ENCODE measurements around the gene MDC1.
"Not testable (repeated sequence)": the region's sequence is repeated elsewhere in the genome, so short reads cannot be mapped to it uniquely, and the experiment has no call there.

The MDC1 gene

DNA sequence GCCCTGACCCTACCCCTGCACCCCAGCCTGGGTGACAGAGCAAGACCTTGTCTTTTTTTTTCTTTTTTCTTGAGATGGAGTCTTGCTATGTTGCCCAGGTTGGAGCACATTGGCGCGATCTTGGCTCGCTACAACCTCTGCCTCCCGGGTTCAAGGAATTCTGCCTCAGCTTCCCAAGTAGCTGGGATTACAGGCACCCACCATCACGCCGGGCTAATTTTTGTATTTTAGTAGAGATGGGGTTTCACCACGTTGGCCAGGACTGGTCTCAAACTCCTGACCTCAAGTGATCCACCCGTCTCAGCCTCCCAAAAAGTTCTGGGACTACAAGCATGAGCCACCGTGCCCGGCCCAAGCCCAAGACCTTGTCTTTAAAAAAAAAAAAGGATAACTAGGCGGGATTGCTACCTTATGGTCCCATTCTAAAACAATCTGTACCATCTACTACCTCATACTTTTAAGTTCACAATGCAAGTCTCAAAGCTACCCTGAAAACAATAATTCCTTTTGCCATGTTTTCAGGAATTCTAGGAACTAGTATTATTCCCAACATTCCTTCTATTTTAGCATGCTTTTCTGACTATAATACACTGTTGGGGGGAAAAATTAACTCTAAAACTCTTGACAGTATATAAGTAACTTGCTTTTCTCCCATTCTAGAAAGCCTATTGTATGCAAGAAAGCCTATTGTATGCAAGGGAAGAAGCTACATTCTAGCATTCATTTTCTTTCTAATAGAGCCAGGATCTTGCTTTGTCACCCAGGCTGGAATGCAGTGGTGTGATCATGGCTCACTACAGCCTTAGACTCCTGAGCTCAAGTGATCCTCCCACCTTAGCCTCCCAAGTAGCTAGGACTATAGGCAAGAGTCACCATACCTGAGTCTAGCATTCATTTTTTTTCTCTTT is 9.7 kb upstream of the MDC1 start:
- H3K4me1 ChIP-seq (ENCODE audit: control insufficient read depth, low read length), result peaks cover 49% of the 10 kb centered on the region
- peaks cover 36% of the 10 kb centered on the region for H3K79me2 ChIP-seq (ENCODE audit: control insufficient read depth, low read length)
- no peaks in the 10 kb centered on the region for H3K27me3 ChIP-seq (ENCODE audit: control insufficient read depth, low read length)
- H3K9me3 ChIP-seq (ENCODE audit: control insufficient read depth, insufficient read depth, low read length), result no peaks in the 10 kb centered on the region
- peaks cover 66% of the 10 kb centered on the region for H3F3A ChIP-seq (ENCODE audit: control insufficient read depth, insufficient read depth)
- TF ChIP-seq EZH2phosphoT487 (IDR thresholded peaks at IDR 0.05; ENCODE audit: borderline replicate concordance, low read length), result no peak
- no peak for TF ChIP-seq CTCF (IDR thresholded peaks at IDR 0.05; ENCODE audit: low read depth, low read length, poor library complexity, severe bottlenecking)
- H3K36me3 ChIP-seq (ENCODE audit: control insufficient read depth, low read length), result peaks cover 72% of the 10 kb centered on the region
- no peak overlapping the region for H3K4me3 ChIP-seq (ENCODE audit: low read length)
- H3K4me2 ChIP-seq (ENCODE audit: low read length), result no peak overlapping the region
- peaks cover 15% of the 10 kb centered on the region for H4K20me1 ChIP-seq (ENCODE audit: control insufficient read depth, insufficient read depth, low read depth, low read length)
- no peak overlapping the region for H3K27ac ChIP-seq (ENCODE audit: low read depth, low read length)
- no peaks in the 10 kb centered on the region for H3K9me2 ChIP-seq (replicated peaks; ENCODE audit: control insufficient read depth, low read length)

DNA sequence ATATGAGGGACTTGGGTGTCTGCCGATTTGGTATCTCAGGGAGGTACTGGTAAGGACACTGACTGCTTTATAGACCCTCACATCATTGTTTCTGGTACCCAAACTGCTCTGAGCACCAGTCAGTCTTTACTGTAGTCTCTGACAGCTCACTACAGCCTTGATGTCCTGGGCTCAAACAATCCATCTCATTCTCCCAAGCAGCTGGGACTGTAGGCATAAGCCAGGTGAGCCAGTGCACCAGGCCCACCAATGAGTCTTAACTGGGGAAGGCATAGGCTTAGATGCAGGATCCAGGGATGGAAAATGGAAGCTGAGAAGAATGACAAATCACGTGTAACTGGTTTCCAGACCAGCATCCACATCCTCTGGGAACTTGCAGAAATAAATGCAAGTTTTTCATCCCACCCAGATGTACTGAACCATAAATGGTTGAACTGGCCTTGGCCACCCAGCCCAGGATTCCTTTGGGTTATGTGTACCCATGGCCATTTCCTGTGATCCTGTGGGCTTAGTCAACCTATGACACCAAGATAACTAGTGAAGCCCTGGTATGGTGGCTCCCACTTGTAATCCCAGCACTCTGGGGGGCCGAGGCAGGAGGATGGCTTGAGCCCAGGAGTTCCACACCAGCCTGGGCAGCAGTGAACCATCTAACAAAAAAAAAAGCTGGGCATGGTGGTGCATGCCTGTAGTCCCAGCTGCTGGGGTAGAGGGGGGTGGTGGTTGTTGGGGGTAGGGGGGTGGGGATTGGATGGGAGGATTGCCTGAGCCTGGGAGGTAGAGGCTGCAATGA is 8.8 kb upstream of the MDC1 start:
- H3K4me1 ChIP-seq (ENCODE audit: control insufficient read depth, low read length), result peaks cover 41% of the 10 kb centered on the region
- no peaks in the 10 kb centered on the region for H3K27me3 ChIP-seq (ENCODE audit: control insufficient read depth, low read length)
- no peaks in the 10 kb centered on the region for H3K9me2 ChIP-seq (replicated peaks; ENCODE audit: control insufficient read depth, low read length)
- peaks cover 79% of the 10 kb centered on the region for H3K36me3 ChIP-seq (ENCODE audit: control insufficient read depth, low read length)
- peaks cover 70% of the 10 kb centered on the region for H3F3A ChIP-seq (ENCODE audit: control insufficient read depth, insufficient read depth)
- peak overlapping the region; percentile 11; the same call in 1 of the 2 replicates for H3K27ac ChIP-seq (ENCODE audit: low read depth, low read length)
- H3K79me2 ChIP-seq (ENCODE audit: control insufficient read depth, low read length), result peaks cover 43% of the 10 kb centered on the region
- no peak overlapping the region for H3K4me2 ChIP-seq (ENCODE audit: low read length)
- H3K9me3 ChIP-seq (ENCODE audit: control insufficient read depth, insufficient read depth, low read length), result no peaks in the 10 kb centered on the region
- peaks cover 18% of the 10 kb centered on the region for H4K20me1 ChIP-seq (ENCODE audit: control insufficient read depth, insufficient read depth, low read depth, low read length)
- TF ChIP-seq CTCF (IDR thresholded peaks at IDR 0.05; ENCODE audit: low read depth, low read length, poor library complexity, severe bottlenecking) (no peak), EZH2phosphoT487 (IDR thresholded peaks at IDR 0.05; ENCODE audit: borderline replicate concordance, low read length) (no peak)
- H3K4me3 ChIP-seq (ENCODE audit: low read length), result no peak overlapping the region

DNA sequence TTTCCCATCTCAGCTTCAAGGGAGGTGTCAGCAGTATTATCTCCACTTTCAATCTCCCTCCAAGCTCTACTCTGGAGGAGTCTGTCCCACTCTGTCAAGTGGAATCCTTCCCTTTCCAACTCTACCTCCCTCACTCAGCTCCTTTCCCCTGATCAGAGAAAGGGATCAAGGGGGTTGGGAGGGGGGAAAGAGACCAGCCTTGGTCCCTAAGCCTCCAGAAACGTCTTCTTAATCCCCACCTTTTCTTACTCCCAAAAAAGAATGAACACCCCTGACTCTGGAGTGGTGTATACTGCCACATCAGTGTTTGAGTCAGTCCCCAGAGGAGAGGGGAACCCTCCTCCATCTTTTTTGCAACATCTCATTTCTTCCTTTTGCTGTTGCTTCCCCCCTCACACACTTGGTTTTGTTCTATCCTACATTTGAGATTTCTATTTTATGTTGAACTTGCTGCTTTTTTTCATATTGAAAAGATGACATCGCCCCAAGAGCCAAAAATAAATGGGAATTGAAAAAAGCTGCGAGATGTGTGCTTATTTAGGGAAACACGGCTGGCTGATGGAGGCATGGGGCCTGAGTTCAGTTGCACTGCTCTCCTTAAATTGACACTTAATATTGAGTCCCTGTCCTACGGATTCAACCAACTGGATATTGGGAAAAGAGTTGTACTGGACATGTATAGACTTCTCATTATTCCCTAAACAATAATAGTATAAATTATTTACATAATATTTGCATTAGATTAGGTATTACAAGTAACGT is 8.0 kb upstream of the MDC1 start:
- no peaks in the 10 kb centered on the region for H3K9me2 ChIP-seq (replicated peaks; ENCODE audit: control insufficient read depth, low read length)
- peaks cover 33% of the 10 kb centered on the region for H3K4me1 ChIP-seq (ENCODE audit: control insufficient read depth, low read length)
- no peaks in the 10 kb centered on the region for H3K27me3 ChIP-seq (ENCODE audit: control insufficient read depth, low read length)

DNA sequence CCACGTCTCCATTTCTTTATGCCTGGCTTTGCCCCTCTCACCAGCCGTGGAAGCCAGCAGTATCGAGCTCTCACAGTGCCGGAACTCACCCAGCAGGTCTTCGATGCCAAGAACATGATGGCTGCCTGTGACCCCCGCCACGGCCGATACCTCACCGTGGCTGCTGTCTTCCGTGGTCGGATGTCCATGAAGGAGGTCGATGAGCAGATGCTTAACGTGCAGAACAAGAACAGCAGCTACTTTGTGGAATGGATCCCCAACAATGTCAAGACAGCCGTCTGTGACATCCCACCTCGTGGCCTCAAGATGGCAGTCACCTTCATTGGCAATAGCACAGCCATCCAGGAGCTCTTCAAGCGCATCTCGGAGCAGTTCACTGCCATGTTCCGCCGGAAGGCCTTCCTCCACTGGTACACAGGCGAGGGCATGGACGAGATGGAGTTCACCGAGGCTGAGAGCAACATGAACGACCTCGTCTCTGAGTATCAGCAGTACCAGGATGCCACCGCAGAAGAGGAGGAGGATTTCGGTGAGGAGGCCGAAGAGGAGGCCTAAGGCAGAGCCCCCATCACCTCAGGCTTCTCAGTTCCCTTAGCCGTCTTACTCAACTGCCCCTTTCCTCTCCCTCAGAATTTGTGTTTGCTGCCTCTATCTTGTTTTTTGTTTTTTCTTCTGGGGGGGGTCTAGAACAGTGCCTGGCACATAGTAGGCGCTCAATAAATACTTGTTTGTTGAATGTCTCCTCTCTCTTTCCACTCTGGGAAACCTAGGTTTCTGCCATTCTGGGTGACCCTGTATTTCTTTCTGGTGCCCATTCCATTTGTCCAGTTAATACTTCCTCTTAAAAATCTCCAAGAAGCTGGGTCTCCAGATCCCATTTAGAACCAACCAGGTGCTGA is 7.0 kb upstream of the MDC1 start:
- Histone ChIP-seq H3K36me3 (ENCODE audit: control insufficient read depth, low read length) (peaks cover 77% of the 10 kb centered on the region), H4K20me1 (ENCODE audit: control insufficient read depth, insufficient read depth, low read depth, low read length) (peaks cover 18% of the 10 kb centered on the region), H3K79me2 (ENCODE audit: control insufficient read depth, low read length) (peaks cover 59% of the 10 kb centered on the region), H3F3A (ENCODE audit: control insufficient read depth, insufficient read depth) (peaks cover 81% of the 10 kb centered on the region), H3K4me2 (ENCODE audit: low read length) (peak overlapping the region; percentile 94), H3K4me1 (ENCODE audit: control insufficient read depth, low read length) (peaks cover 38% of the 10 kb centered on the region)
- H3K27me3 ChIP-seq (ENCODE audit: control insufficient read depth, low read length); H3K9me2 ChIP-seq (replicated peaks; ENCODE audit: control insufficient read depth, low read length); H3K9me3 ChIP-seq (ENCODE audit: control insufficient read depth, insufficient read depth, low read length); H3K27ac ChIP-seq (ENCODE audit: low read depth, low read length); H3K4me3 ChIP-seq (ENCODE audit: low read length): not testable (repeated sequence)

More for the DNA sequence above, 8.0 kb upstream of the MDC1 start:
- peaks cover 76% of the 10 kb centered on the region for H3F3A ChIP-seq (ENCODE audit: control insufficient read depth, insufficient read depth)
- H3K27ac ChIP-seq (ENCODE audit: low read depth, low read length), result peak overlapping the region; percentile 11; the same call in 1 of the 2 replicates
- H3K9me3 ChIP-seq (ENCODE audit: control insufficient read depth, insufficient read depth, low read length), result no peaks in the 10 kb centered on the region
- peaks cover 51% of the 10 kb centered on the region for H3K79me2 ChIP-seq (ENCODE audit: control insufficient read depth, low read length)
- TF ChIP-seq EZH2phosphoT487 (IDR thresholded peaks at IDR 0.05; ENCODE audit: borderline replicate concordance, low read length) (no peak), CTCF (IDR thresholded peaks at IDR 0.05; ENCODE audit: low read depth, low read length, poor library complexity, severe bottlenecking) (no peak)
- no peak overlapping the region for H3K4me3 ChIP-seq (ENCODE audit: low read length)
- H3K4me2 ChIP-seq (ENCODE audit: low read length), result peak overlapping the region; percentile 7; the same call in 1 of the 2 replicates
- peaks cover 18% of the 10 kb centered on the region for H4K20me1 ChIP-seq (ENCODE audit: control insufficient read depth, insufficient read depth, low read depth, low read length)
- H3K36me3 ChIP-seq (ENCODE audit: control insufficient read depth, low read length), result peaks cover 81% of the 10 kb centered on the region

All from DOHH2 (cell line).